Cardiac muscle cell (in vitro differentiated cells and primary cell): Measurements from ENCODE around the gene WNT3. TPM values are rescaled to one million over a fixed set of nuclear protein-coding genes. Genes with fewer than 3 reads are reported as not detected.
A peak's percentile ranks its signal among the peaks of the same experiment; 100 is the strongest.

Source experiments
- DNase-seq, 2 donors: peaks; one replicate each; pipeline versions ENCODE4 v3.0.0 to v3.0.0-alpha.2; 2010 to 2017; ENCODE audit warnings: low read depth in 1 of 2, low spot score in 1 of 2
- H3K27ac ChIP-seq: fragments of 200-600 bp; sonication (generic); 2 replicates; pipeline ENCODE4 v1.5.1; 2016
- H3K27me3 ChIP-seq: fragments of 200-600 bp; sonication (generic); 2 replicates; pipeline ENCODE4 v1.6.0; 2016; ENCODE audit warnings: control low read depth
- H3K36me3 ChIP-seq: fragments of 200-600 bp; sonication (generic); 2 replicates; pipeline ENCODE4 v1.5.1; 2016; ENCODE audit warnings: control low read depth
- H3K4me1 ChIP-seq: fragments of 200-600 bp; sonication (generic); 2 replicates; pipeline ENCODE4 v1.8.1; 2017; ENCODE audit warnings: low read depth, mild to moderate bottlenecking, mixed run types
- H3K4me3 ChIP-seq: fragments of 200-600 bp; sonication (generic); 2 replicates; pipeline ENCODE4 v1.5.1; 2016; ENCODE audit warnings: mild to moderate bottlenecking
- H3K9me3 ChIP-seq: fragments of 200-600 bp; sonication (generic); 2 replicates; pipeline ENCODE4 v1.5.1; 2017; ENCODE audit warnings: low read depth, mild to moderate bottlenecking, control low read depth
- polyA plus RNA-seq: library from polyadenylated mRNA; unstranded; fragments of >200 nt; fragmentation: Nextera tagmentation; extraction: Ambion mirVana; gene quantifications from 2 replicates; pipeline ENCODE4 v1.2.1, GENCODE V29; 2016
- total RNA-seq: library from RNA; depleted of rRNA; stranded (reverse); fragments of >200 nt; gene quantifications from 2 replicates; pipeline ENCODE4 v1.2.3, GENCODE V29; 2016
- TF ChIP-seq, protein P1 (sequence below): IDR thresholded peaks from 2 replicates; pipeline ENCODE4 v1.5.1; 2012; ENCODE audit warnings: low read depth, mild to moderate bottlenecking, low read length

Gene WNT3
- total and polyA plus RNA-seq, 2 experiments from 2014 or later = 5.8 to 7.3 TPM

DNA sequence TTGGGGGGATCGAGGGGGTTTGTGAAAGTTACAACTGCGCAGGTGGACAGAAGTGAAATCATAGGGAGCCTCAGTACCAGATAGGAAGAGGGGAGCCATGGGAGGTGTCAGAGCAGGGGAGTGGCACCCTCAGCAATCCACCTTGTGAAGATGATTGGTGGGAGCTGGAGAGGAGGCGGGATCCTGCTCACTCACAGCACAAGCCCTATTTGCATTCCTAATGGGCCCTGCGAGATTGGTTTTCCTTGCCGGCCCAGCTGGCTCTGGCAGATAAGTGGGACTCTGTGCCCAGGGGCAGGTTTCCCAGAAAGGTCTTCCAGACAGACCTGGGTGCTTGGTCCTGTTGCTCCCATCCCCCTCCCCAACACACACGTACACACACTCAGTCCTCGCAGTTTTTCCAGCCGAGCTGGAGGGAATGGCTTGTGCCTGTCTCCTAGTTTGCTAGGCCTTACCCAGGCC is 9.4 kb downstream of the WNT3 start:
- H3K27ac ChIP-seq = no peak overlapping the region
- H3K4me3 ChIP-seq = no peak overlapping the region
- TF ChIP-seq, protein P1, sequence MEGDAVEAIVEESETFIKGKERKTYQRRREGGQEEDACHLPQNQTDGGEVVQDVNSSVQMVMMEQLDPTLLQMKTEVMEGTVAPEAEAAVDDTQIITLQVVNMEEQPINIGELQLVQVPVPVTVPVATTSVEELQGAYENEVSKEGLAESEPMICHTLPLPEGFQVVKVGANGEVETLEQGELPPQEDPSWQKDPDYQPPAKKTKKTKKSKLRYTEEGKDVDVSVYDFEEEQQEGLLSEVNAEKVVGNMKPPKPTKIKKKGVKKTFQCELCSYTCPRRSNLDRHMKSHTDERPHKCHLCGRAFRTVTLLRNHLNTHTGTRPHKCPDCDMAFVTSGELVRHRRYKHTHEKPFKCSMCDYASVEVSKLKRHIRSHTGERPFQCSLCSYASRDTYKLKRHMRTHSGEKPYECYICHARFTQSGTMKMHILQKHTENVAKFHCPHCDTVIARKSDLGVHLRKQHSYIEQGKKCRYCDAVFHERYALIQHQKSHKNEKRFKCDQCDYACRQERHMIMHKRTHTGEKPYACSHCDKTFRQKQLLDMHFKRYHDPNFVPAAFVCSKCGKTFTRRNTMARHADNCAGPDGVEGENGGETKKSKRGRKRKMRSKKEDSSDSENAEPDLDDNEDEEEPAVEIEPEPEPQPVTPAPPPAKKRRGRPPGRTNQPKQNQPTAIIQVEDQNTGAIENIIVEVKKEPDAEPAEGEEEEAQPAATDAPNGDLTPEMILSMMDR = no peak
- no peaks in the 10 kb centered on the region for H3K36me3 ChIP-seq
- peaks cover 6% of the 10 kb centered on the region for H3K4me1 ChIP-seq
- H3K27me3 ChIP-seq = no peaks in the 10 kb centered on the region
- peak in 1 of 2 donors; percentile 32 for DNase-seq
- no peaks in the 10 kb centered on the region for H3K9me3 ChIP-seq

DNA sequence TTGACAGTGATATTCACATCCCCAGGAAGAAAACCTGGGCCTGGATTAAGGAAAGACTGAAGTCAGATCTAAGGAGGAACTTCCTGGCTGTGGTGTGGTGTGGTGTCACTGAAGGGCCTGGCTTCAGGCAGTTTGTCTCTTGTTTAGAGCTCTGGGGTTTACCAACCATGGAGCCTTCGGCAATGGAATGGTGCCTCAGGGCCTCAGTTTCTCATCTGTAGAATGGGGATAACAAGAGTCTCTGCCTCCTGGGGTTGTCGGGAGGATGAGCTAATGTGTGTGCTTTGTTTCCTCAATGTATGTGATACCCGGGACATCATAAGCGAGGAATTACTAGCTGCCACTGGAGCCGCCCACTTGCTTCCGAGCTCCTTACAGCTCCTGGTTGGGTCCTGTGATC is 12.7 kb downstream of the WNT3 start:
- TF ChIP-seq, protein P1 = no peak
- Histone ChIP-seq H3K4me1 (peaks cover 6% of the 10 kb centered on the region), H3K4me3 (no peak overlapping the region), H3K9me3 (no peaks in the 10 kb centered on the region), H3K27me3 (no peaks in the 10 kb centered on the region), H3K27ac (no peak overlapping the region), H3K36me3 (no peaks in the 10 kb centered on the region)
- no peak for DNase-seq

GRCh38 chr17:46803544-46803943 is 14.9 kb downstream of the WNT3 start:
- H3K9me3 ChIP-seq = no peaks in the 10 kb centered on the region
- TF ChIP-seq, protein P1 = no peak
- no peaks in the 10 kb centered on the region for H3K27me3 ChIP-seq
- no peak overlapping the region for H3K27ac ChIP-seq
- H3K4me1 ChIP-seq = no peaks in the 10 kb centered on the region
- no peak overlapping the region for H3K4me3 ChIP-seq
- no peaks in the 10 kb centered on the region for H3K36me3 ChIP-seq
- no peak for DNase-seq

- TF ChIP-seq, protein P1 = no peak
These were observed 15.7 kb downstream of the WNT3 start for GRCh38 chr17:46802800-46803199.

GRCh38 chr17:46800573-46800972 is 17.9 kb downstream of the WNT3 start:
- Histone ChIP-seq H3K36me3 (no peaks in the 10 kb centered on the region), H3K4me3 (no peak overlapping the region), H3K9me3 (no peaks in the 10 kb centered on the region), H3K27me3 (no peaks in the 10 kb centered on the region), H3K4me1 (no peaks in the 10 kb centered on the region), H3K27ac (no peak overlapping the region)
- TF ChIP-seq, protein P1 = no peak
- DNase-seq = no peak

More at GRCh38 chr17:46802800-46803199, 15.7 kb downstream of the WNT3 start:
- no peaks in the 10 kb centered on the region for H3K27me3 ChIP-seq
- H3K9me3 ChIP-seq = no peaks in the 10 kb centered on the region
- H3K4me3 ChIP-seq = no peak overlapping the region
- H3K36me3 ChIP-seq = no peaks in the 10 kb centered on the region
- no peak overlapping the region for H3K27ac ChIP-seq
- DNase-seq = no peak
- no peaks in the 10 kb centered on the region for H3K4me1 ChIP-seq
